HG03342 (cell line): ENCODE data around the gene ARHGAP8.

ENCODE experiments used
- ATAC-seq: cut with Tn5 transposase; IDR thresholded peaks from one replicate; pipeline ENCODE4 v1.9.1; 2021; ENCODE audit warnings: mild to moderate bottlenecking, moderate library complexity; ENCODE audit not compliant: unreplicated experiment

The ARHGAP8 gene

DNA sequence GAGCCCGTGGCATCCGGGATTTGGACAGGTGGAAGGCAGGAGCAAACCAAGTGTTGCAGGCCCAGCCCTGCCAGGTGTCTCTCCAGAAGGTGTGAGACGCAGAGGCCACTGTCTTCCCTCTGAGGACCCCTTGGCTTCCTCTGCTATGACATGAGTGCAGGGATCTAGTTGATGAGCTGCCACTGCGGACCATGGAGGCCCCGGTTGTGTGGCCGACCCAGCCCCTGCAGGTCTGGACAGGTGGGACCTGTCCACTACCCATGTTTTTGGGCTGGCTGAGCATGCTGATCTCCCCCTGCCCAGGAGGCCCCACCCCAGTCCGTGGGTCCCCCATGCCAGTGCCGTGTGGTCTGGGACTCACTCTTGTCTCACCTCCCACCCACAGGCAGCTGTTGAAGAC lies 27.5 kb upstream of the ARHGAP8 start:
- no peak for ATAC-seq

DNA sequence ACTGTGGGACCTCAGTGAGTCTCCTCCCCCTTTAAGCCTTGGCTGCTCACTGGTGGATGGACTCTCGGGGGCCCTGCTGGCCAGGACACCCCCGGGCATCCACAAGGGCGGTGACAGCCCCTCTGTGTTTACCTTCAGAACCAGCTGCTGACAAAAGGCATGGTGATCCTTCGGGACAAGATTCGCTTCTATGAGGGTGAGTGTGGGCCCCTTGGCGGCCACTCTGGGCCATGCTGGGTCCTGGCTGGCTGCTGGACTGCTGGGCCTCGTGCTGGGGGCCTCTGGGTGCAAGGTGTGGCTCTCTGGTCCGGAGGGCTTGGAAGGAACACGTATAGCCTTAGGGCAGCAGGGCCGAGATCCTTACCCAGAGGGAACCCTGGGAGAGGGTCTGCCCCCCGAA lies 25.9 kb upstream of the ARHGAP8 start:
- ATAC-seq = no peak

DNA sequence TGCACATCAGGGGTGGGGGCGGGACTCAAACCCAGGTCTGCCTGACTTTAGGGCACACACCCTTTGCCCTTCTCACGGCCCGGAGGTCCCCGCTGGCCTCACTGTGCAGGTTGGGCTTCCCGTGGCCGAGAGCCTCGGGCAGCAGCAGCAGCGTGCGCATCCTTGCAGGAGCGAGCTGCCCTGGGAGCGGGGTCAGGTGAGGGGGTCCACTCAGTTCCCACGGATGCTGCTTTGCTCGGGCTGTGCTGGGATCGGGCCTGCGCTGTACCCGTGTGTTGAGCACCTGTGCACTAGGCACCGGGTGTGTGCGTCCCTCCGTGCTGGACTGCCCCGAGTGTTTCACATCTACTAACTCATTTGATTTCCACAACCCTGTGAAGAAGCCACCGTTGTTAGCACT lies 25.2 kb upstream of the ARHGAP8 start:
- ATAC-seq = no peak

DNA sequence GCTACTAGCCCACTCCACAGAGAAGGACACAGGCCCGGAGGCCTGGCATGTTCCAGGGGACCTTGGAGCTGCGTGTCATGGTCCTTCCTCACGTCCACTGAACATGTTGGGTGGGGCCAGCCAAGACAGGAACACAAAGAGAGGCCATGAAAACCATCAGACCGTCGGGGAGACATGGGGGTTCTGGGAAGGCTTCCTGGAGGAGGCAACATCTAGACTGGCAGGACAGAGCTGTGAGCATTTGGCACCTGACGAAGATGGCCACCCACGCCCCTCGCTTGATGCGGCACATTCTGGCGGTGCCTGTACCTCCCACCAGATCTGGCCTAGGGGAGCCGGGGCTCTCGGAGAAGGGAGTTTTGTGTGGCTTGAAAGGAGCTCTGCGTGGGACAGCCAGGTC lies 24.7 kb upstream of the ARHGAP8 start:
- no peak for ATAC-seq

DNA sequence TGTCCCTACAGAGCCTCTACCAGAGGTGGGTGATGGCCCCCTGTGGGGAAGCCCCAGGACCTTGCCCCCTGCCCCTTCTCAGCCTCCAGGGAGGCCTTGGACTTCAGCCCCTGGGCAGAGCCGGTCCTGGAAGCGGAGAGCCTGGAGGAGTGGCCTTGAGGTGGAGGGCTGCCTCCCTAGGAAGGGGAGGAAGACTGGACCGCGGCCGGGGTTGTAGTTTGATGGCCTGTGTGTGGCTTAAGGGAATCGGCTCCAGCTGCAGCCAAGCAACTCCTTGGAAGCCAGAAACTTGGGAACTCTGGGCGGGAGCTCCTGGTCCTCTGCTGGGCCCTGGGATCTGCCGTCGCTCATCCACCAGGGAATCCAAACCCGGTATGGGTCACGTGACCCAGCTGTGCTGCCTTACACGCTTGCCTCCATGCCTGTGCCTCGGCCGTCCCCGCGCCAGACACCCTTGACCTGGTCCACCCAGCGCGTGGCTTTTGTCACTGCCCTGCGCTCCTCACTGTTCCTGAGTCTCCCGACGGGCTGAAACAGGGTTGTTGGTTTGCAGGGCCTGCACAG lies 23.5 kb upstream of the ARHGAP8 start:
- no peak for ATAC-seq

DNA sequence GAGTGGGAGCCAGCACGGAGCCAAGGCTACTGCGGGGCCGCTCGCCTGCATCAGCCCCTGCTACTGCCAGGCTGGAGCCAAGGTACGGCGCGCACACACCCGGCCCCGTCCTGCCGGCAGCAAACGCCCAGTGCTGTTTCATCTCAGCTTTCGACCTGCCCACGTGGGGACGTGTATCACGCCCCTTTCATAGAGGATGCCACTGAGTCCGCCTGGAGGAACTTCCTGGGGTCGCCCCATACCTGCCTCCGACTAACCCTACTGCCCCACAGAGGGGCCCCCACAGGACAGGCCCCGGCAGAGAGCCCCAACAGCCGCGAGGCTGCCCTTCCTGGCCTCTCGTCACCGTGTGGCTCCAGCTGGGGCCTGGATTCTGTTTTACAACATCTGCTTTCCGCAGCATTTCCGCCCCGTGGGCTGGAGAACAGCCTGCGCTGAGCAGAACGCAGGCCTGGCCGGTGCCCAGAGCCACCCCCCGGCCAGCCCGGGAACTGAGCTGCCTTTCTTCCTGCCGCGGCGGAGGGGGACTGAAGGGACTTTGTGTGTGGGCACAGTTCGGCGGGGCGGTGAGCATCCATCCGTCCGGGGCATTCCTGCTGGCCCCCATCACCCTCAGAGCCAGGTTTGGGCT lies 22.9 kb upstream of the ARHGAP8 start:
- ATAC-seq = no peak

DNA sequence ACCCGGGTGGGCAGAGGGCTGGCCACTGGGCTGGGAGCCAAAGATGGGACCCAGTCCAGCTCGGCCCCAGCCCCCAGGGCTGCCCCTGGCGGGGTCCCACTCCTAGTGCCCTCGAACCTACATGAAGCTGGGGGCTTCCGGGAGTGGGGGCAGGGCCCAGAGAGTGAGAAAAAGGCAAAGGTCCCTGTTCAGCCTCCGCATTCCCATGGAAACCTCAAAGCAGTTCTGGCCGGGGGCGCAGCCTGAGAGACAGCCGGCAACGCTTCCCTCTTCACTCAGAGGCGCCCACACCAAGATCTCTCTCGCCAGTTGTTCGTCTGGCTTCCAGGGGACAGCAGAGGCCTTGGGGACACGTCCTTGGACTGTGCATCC lies 22.4 kb upstream of the ARHGAP8 start:
- no peak for ATAC-seq

DNA sequence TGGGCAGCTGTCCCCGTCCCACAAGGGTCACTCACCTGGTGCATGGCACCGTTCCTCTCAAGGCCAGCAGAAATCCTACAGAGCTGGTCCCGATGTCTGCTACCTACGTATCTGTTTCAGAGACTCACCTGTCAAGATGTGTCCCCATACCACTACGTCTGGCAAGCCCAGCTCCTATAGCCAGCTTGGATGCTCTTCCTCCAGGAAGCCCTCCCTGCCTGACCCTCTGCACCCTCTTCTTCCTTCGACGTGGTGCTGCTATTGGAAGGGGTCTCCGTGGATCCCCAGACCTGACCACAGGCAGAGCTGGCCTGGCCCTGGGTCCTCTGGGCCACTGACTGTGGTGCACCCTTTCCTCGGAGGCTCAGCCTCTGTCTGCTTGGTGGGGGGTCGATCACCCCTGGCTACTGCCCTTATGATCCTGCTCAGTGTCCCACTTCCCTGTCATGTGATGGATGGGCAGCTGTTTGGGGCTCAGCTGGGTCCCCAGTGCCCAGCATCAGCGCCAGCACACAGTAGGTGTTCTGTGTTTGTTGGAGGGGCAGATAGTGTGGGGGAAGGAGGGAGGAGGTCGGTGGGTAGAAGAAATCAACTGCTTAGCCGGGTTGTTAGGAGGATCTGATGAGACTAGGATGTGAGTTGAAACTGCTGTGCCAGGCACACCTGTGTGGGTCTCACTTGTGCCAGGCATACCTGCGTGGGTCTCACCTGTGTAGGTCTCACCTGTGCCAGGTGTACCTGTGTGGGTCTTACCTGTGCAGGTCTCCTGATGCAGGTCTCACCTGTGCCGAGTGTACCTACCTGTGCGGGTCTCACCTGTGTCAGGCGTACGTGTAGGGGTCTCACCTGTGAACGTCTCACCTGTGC lies 21.7 kb upstream of the ARHGAP8 start:
- ATAC-seq = no peak

DNA sequence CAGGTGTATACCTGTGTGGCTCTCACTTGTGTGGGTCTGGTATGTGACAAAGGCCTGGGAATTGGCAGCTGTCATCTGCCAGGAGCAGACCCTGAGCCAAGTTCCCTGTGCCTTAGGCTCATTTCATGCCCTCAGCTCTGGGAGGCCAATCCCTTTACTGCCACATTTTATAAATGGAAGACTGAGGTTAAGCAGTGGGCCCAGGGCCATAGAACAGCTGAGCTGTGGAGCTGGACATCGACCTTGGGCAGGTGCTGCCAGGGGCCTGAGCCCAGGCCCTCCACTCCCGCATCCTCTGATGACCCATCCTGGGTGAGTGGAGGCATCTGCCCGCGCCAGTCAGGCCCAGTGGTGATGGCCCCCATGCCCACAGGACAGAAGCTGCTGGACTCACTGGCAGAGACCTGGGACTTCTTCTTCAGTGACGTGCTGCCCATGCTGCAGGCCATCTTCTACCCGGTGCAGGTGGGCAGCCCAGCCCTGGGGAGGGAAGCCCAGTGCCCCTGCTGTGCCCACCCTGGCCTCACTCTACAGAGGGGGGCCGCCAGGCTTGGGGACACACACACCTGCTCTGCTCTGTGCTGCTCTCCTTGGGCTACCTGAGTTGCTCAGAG lies 20.9 kb upstream of the ARHGAP8 start:
- ATAC-seq = no peak

DNA sequence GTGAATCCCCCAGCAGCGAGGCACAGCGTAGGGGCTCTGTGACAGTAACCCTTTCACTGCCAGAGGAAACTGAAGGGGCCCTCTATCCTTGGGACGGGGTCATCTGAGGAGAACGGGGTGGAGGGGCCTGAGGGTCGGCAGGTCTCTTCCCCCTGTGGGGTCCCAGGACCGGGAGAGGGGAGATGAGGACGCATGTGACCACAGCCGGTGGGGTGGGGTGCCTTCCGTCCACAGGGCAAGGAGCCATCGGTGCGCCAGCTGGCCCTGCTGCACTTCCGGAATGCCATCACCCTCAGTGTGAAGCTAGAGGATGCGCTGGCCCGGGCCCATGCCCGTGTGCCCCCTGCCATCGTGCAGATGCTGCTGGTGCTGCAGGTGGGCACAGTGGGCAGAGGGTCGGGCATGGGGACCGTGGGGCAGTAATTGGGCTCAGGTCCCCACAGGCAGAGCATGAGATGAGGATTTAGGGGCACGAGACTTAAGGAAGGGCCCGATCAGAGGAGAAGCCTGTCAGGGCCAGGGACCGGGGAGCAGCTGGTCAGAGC lies 20.3 kb upstream of the ARHGAP8 start:
- no peak for ATAC-seq

DNA sequence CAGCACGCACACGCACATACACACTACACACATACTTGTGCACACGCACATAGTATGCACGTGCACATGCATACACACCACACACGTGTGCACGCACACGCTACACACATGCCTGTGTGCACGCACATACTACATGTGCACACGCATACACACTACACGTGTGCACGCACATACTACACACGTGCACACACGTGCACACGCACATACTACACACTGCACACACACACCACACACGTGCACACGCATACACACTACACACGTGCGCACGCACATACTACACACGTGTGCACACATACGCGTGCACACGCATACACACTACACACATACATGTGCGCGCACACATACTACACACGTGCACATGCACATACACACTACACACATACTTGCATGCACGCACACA lies 19.7 kb upstream of the ARHGAP8 start:
- ATAC-seq = no peak

DNA sequence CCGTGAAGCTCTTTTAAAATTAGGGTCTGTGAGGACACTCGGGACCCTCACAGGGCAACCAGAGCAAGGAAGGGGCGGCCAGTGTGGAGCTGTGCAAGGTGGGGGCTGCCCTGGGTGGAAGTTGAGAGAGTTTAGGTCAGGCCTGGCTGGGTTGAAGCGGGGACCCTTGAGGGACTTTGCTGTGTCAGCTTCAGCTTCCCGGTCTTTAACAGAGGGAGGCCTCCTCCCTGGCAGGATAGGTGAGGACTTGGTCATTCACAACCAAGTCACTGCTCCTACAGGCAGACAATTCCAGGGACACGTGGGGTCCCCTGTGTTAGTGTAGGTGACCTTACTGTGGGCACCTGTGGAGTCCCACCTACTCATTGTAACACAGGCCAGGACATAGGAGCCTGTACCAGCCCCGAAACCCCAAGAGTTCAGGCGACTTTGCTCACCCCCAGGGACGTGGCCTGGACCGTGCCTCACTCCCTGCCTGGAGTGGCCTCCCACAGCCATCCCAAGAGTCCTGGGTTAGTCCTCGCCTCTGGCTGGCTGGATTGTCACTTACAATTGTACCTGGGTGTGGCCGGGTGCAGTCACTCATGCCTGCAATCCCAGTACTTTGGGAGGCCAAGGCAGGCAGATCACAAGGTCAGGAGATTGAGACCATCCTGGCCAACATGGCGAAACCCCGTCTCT lies 18.8 kb upstream of the ARHGAP8 start:
- no peak for ATAC-seq

DNA sequence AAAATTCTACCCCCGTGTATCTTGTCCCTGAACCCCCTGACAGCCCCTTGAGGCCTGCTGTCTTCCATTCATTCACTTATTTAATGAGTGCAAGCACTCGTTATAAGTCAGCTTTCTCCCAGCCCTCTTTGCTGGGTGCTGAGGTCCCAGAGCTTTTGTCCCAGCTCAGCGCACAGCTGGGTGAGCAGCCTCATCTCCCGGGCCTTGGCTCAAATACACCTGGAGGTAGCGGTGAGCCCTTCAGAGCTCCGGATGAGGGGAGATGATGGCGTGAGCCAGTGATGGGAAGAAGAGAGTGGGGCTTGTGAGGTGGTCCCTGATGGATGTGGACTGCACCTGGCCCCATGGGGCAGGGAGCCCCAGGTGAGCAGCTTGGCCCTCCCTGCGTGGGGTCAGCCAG lies 18.1 kb upstream of the ARHGAP8 start:
- ATAC-seq = no peak

DNA sequence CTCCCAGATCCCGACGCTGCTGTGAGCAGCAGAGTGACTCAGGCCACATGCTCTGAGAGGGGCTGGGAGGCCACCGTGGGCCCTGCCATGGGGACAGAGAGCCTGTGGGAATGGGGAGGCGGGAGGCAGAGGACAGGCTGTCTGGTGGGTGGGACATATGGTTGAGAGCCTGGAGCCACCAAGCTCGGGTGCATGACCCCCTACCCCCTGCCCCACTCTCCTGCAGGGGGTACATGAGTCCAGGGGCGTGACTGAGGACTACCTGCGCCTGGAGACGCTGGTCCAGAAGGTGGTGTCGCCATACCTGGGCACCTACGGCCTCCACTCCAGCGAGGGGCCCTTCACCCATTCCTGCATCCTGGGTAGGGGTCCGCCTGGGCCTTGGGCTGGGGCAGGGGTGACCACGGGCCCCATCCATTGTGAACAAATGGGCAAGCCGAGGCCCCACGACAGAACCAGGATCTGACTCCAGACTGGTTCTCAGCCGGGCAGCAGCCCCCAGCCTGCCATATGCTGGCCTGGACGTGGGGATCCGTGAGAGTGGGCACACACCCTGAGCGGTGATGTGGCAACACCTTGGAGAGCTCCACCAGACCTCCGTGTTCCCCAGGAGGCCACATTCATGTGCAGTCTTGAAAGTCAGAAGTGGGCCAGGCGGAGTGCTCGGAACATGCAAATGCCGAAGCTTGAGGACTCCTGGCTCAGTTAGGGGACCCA lies 17.4 kb upstream of the ARHGAP8 start:
- no peak for ATAC-seq

DNA sequence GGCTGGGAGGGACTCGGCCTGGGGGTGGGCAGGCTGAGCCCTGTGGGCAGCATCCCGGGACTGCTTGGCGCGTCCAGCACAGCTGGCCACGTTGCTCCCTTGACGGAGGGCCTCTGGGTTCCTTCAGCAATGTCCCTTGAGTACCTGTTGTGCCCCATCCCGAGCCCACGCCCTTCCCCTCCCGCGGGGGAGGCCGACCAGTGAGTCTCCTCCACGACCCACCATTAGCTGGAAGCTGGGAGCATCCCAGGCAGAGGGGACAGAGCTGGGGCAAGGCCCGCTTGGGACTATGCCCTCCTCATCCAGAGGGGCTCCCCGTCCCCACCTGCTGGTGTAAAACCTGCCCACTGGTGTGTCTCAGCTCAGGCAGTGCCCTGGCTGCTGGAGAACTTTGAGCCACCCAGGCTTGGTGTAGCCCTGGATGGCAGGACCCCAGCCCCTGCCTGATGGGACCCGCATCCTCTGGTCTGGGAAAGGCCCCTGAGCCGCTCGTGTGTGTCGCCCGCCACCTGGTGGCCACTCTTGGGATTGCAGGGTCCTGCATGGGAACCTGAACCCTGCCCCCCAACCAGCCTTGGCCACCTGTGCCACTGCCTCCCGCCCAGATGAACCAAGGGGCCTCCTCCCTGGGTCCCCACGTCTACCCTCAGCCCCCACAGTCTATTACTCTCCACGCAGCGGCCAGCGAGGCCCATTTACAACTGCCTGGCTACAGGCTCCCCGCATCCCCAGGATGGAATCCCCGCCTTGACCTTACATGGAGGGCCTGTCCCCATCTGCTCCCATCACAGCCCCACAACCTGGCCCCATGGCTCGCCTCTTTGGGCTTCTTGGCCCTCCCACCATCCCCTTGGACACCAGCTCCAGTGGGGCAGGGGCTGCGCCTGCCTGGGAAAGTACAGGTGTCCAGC lies 16.6 kb upstream of the ARHGAP8 start:
- ATAC-seq = no peak

DNA sequence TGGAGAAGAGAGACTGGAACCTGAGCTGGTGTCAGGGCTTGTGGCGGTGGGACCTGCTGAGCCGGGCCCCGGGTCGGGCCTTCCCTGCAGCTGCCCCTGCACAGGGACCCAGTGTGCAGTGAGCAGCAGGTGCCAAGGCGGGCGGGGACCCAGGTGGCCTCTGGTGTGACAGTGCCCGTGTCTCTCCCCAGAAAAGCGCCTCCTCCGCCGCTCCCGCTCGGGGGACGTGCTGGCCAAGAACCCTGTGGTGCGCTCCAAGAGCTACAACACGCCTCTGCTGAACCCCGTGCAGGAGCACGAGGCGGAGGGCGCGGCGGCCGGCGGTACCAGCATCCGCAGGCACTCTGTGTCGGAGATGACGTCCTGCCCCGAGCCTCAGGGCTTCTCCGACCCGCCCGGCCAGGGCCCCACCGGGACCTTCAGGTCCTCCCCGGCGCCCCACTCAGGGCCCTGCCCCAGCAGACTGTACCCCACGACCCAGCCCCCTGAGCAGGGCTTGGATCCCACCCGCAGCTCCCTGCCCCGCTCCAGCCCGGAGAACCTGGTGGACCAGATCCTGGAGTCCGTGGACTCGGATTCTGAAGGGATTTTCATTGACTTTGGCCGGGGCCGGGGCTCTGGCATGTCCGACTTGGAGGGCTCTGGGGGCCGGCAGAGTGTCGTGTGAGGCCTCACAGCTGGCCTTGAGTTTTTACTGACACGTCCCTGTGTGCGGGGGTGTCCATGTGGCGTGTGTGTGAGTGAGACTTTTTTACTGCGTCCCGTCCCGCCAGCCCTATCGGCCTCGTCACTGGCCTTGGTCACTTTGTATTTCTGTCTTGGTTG lies 15.6 kb upstream of the ARHGAP8 start:
- ATAC-seq = no peak

DNA sequence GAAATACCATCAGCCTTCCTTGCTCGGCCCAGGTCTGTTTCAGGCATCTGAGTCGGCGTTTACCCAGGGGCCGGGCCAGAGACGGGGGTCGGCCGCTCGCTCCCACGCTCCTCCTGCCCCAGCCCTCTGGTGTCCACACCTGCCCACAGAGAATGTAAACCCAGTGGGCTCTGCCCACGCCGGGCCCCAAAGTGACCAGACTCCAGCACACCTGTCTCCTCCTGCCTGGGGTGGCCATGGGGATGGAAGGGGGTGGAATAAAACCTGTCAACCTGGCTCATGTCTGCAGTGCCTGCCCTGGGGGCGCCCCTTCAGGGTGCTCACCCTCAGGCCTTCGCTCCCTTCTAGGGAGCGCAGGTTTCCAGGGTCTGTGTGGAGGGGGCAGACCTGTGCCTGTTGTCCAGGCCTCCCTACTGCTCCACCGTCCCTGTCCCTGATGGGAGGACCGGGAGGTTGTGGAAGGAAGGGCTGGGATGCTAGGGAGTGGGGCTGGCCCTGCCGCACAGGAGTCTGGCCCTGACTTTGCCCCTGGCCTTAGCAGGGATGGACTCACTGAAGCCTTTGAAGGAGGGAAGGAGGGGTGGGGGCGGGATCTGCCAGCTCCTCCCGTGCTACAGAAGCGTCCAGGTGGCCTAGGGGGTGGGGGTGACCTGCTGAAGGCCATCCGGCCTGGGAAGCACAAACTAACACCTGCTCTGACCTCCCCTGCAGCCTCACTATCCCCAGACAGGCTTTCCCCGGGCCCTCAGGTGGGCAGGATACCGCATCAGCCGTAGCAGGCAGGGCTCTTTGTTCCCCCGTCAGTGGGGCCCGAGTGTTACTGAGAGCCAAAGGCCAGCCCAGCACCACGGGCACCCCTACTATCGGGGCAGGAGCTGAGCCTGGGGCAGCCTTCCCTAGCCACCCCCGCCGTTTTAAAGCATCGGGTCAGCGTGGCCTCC lies 14.7 kb upstream of the ARHGAP8 start:
- ATAC-seq = no peak
